Measurements from ENCODE around the gene UFM1.

- TF ChIP-seq CTCF (IDR thresholded peaks at IDR 0.05; ENCODE audit: low read length), result no peak
- TF ChIP-seq EZH2 (optimal IDR thresholded peaks at IDR 0.05; ENCODE audit: low read depth, low read length), result no peak
- TF ChIP-seq EZH2phosphoT487 (IDR thresholded peaks at IDR 0.05; ENCODE audit: low read length), result no peak
Observed at GRCh38 chr13:38386421-38386820, 36.8 kb downstream of the UFM1 start.
